Liver (tissue), 3 donors: ENCODE measurements around the gene CLPSL1.

Experiments used
- ATF3 ChIP-seq: IDR thresholded peaks from 2 replicates; pipeline ENCODE4 v1.6.1; 2016; ENCODE audit warnings: antibody characterized with exemption
- CTCF ChIP-seq: fragments of 150-350 bp; IDR thresholded peaks from 2 replicates; pipeline ENCODE4 v1.5.1; 2017; ENCODE audit warnings: improper control_type of control experiment, low read depth, low read length; ENCODE audit not compliant: missing input control
- EGR1 ChIP-seq, 2 donors: IDR thresholded peaks; 2 replicates each; pipeline ENCODE4 v1.6.1; 2016 to 2018; ENCODE audit warnings: antibody characterized with exemption in 2 of 2, low read depth in 2 of 2
- FOXA1 ChIP-seq: IDR thresholded peaks from 2 replicates; pipeline ENCODE4 v1.6.1; 2016; ENCODE audit warnings: antibody characterized with exemption
- GABPA ChIP-seq, 2 donors: IDR thresholded peaks in 1 of 2; conservative IDR thresholded peaks in 1 of 2; 2 replicates each; pipeline ENCODE4 v1.6.1; 2016; ENCODE audit warnings: antibody characterized with exemption in 2 of 2, mild to moderate bottlenecking in 1 of 2, moderate library complexity in 1 of 2
- HNF4G ChIP-seq: IDR thresholded peaks from 2 replicates; pipeline ENCODE4 v1.6.1; 2016; ENCODE audit warnings: antibody characterized with exemption
- JUND ChIP-seq, 2 donors: IDR thresholded peaks; 2 replicates each; pipeline ENCODE4 v1.6.1; 2016; ENCODE audit warnings: antibody characterized with exemption in 2 of 2
- MAX ChIP-seq: IDR thresholded peaks from 2 replicates; pipeline ENCODE4 v1.6.1; 2016; ENCODE audit warnings: antibody characterized with exemption
- RAD21 ChIP-seq, 2 donors: IDR thresholded peaks; 2 replicates each; pipeline ENCODE4 v1.6.1; 2016; ENCODE audit warnings: antibody characterized with exemption in 2 of 2, mild to moderate bottlenecking in 2 of 2
- REST ChIP-seq: IDR thresholded peaks from 2 replicates; pipeline ENCODE4 v1.6.1; 2016; ENCODE audit warnings: antibody characterized with exemption, mild to moderate bottlenecking
- SP1 ChIP-seq: IDR thresholded peaks from 2 replicates; pipeline ENCODE4 v1.6.1; 2018; ENCODE audit warnings: antibody characterized with exemption, mild to moderate bottlenecking
- TAF1 ChIP-seq: conservative IDR thresholded peaks from 2 replicates; pipeline ENCODE4 v1.6.1; 2016; ENCODE audit warnings: antibody characterized with exemption, mild to moderate bottlenecking
- YY1 ChIP-seq: IDR thresholded peaks from 2 replicates; pipeline ENCODE4 v1.6.1; 2016; ENCODE audit warnings: antibody characterized with exemption, mild to moderate bottlenecking
- ZBTB33 ChIP-seq: IDR thresholded peaks from 2 replicates; pipeline ENCODE4 v1.6.1; 2016; ENCODE audit warnings: antibody characterized with exemption
- donor health status: healthy.
- donor health status: healthy.

GRCh38 chr6:35778437-35778836, 2.4 kb upstream of the CLPSL1 start:
- no peak for TF ChIP-seq REST
- TF ChIP-seq RAD21 (IDR thresholded peaks at IDR 0.05): no peak
- TF ChIP-seq EGR1 (IDR thresholded peaks at IDR 0.05; ENCODE audit: low read depth in 2 of 2): no peak
- no peak for TF ChIP-seq MAX
- no peak for TF ChIP-seq ATF3
- no peak for TF ChIP-seq YY1
- TF ChIP-seq JUND (IDR thresholded peaks at IDR 0.05): no peak
- no peak for TF ChIP-seq CTCF
- no peak for TF ChIP-seq ZBTB33
- no peak for TF ChIP-seq SP1
- no peak for TF ChIP-seq TAF1
- TF ChIP-seq FOXA1: no peak
- TF ChIP-seq HNF4G: no peak
- no peak for TF ChIP-seq GABPA (IDR thresholded peaks at IDR 0.05 in 1 of 2, conservative IDR thresholded peaks at IDR 0.05 in 1 of 2)
